ENCODE results near the gene GARS1.
"Not testable (repeated sequence)": the region's sequence is repeated elsewhere in the genome, so short reads cannot be mapped to it uniquely, and the experiment has no call there.

Gene GARS1

GRCh38 chr7:30594540-30595435 is at the start of gene GARS1:
TSS of gene GARS1 (plus strand) at chr7:30594878. CDS start at chr7:30594922, 44 bp downstream.
- DNase-seq = peak; percentile 60

GRCh38 chr7:30545791-30546555 is 48.7 kb upstream of the GARS1 start:
- DNase-seq = no peak

- no peak for DNase-seq
Measured at GRCh38 chr7:30546596-30546995, 48.1 kb upstream of the GARS1 start.

GRCh38 chr7:30548845-30549244 is 45.8 kb upstream of the GARS1 start:
- DNase-seq = no peak

GRCh38 chr7:30549931-30550493 is 44.7 kb upstream of the GARS1 start:
- no peak for DNase-seq

GRCh38 chr7:30552330-30552729 is 42.3 kb upstream of the GARS1 start:
- no peak for DNase-seq

GRCh38 chr7:30553141-30553540 is 41.5 kb upstream of the GARS1 start:
- no peak for DNase-seq

- DNase-seq = no peak
Measured at GRCh38 chr7:30553546-30553945, 41.1 kb upstream of the GARS1 start.

- no peak for DNase-seq
Measured at GRCh38 chr7:30555525-30555924, 39.2 kb upstream of the GARS1 start.

- DNase-seq = no peak
Measured at GRCh38 chr7:30556840-30557239, 37.8 kb upstream of the GARS1 start.

- no peak for DNase-seq
Measured at GRCh38 chr7:30557245-30557644, 37.4 kb upstream of the GARS1 start.

GRCh38 chr7:30559611-30560010 is 35.1 kb upstream of the GARS1 start:
- no peak for DNase-seq

- no peak for DNase-seq
Measured at GRCh38 chr7:30561389-30561788, 33.3 kb upstream of the GARS1 start.

- no peak for DNase-seq
Measured at GRCh38 chr7:30562498-30562897, 32.2 kb upstream of the GARS1 start.

- no peak for DNase-seq
Measured at GRCh38 chr7:30562909-30563308, 31.8 kb upstream of the GARS1 start.

GRCh38 chr7:30563326-30563942 is 31.2 kb upstream of the GARS1 start:
- DNase-seq = no peak

GRCh38 chr7:30564243-30564892 is 30.3 kb upstream of the GARS1 start:
- DNase-seq = no peak

GRCh38 chr7:30566596-30566995 is 28.1 kb upstream of the GARS1 start:
- DNase-seq = no peak

GRCh38 chr7:30567081-30567480 is 27.6 kb upstream of the GARS1 start:
- DNase-seq = no peak

- not testable (repeated sequence) for DNase-seq
Measured at GRCh38 chr7:30570238-30570637, 24.4 kb upstream of the GARS1 start.

- DNase-seq = no peak
Measured at GRCh38 chr7:30572212-30572841, 22.4 kb upstream of the GARS1 start.

GRCh38 chr7:30575910-30576309 is 18.8 kb upstream of the GARS1 start:
- no peak for DNase-seq

Data from cortex of kidney (tissue), 1 donor.